GM19467 (cell line): Measurements from ENCODE around the gene KRTAP26-1.

Experiments used
- ATAC-seq: cut with Tn5 transposase; IDR thresholded peaks from one replicate; pipeline ENCODE4 v1.9.1; 2021; ENCODE audit warnings: mild to moderate bottlenecking, moderate library complexity; ENCODE audit not compliant: unreplicated experiment

KRTAP26-1 gene

DNA sequence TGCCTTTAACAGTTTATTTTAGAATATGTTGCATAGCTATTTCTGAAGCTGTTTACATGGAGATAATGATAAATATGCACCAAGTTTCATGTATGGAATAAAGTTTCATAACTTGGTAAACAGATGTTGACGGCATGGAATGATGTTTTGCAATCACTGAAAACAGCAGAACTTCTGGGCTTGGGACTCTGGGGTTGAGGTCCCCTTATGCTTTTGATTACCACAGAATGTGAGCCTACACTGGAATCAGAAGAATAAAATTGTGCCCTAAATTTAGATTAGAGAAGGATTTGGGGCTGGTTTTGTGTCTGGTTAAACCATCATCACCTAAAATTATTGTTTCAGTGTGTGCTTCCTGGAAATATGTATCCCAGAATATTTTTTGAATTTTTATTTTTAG is 48.5 kb downstream of the KRTAP26-1 start:
- no peak for ATAC-seq

DNA sequence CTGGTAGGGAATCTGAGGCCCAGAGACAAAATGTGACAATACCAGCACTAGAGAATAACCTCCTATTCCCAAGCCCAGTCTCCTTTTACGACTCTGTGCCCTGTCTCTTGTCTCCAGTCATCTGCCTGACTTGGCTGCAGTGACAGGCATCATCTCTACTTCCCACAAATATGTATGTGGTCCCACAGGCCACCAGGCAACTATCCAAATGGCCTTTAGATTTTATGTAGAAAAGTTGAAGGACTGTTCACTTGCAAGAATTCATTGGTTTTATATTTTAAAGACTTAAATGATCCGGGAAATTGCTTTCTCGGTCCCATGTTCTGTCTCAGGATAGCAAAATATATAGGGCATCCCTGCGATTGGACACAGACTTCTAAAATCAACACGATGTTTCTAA is 49.0 kb downstream of the KRTAP26-1 start:
- no peak for ATAC-seq

DNA sequence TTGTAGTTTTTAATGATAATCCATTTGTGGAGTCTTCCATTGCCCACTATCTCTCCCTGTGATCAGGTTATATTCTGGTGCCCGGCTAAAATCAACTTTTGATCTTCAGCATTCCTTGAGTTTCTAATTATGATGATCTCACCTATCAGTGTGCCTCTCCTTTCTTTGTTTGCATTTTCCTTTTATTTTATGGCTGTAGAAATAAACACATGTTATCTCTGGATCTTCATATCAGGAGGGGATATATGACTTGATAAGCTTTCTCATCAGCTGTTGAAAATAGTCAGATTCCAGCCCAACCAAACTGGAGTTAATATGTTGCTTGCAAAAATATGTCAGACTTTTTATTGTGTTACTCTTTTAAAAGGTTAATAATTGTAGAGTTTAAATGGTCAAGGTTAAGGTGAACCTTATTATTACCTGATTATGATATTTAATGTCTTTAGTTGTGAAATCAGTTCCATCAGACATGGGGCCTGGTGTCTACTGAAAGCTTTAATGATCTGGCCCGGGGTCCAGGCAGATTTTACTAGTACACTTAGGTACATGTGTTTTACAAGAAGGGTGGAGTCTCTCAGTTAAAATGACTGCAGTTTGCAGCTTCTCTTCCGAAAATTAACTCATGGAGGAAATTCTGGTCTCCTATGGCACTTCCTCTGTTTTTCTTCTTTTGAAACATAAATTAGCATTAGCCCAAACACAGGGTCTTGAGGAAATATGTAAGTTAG is 50.1 kb downstream of the KRTAP26-1 start:
- no peak for ATAC-seq
